HG02798 (cell line): Measurements from ENCODE around the gene ZNF438.
"Not testable (repeated sequence)": the region's sequence is repeated elsewhere in the genome, so short reads cannot be mapped to it uniquely, and the experiment has no call there.

ENCODE experiments used
- ATAC-seq: cut with Tn5 transposase; IDR thresholded peaks from one replicate; pipeline ENCODE4 v1.9.1; 2021; ENCODE audit warnings: mild to moderate bottlenecking; ENCODE audit not compliant: unreplicated experiment, poor library complexity

Gene ZNF438

DNA sequence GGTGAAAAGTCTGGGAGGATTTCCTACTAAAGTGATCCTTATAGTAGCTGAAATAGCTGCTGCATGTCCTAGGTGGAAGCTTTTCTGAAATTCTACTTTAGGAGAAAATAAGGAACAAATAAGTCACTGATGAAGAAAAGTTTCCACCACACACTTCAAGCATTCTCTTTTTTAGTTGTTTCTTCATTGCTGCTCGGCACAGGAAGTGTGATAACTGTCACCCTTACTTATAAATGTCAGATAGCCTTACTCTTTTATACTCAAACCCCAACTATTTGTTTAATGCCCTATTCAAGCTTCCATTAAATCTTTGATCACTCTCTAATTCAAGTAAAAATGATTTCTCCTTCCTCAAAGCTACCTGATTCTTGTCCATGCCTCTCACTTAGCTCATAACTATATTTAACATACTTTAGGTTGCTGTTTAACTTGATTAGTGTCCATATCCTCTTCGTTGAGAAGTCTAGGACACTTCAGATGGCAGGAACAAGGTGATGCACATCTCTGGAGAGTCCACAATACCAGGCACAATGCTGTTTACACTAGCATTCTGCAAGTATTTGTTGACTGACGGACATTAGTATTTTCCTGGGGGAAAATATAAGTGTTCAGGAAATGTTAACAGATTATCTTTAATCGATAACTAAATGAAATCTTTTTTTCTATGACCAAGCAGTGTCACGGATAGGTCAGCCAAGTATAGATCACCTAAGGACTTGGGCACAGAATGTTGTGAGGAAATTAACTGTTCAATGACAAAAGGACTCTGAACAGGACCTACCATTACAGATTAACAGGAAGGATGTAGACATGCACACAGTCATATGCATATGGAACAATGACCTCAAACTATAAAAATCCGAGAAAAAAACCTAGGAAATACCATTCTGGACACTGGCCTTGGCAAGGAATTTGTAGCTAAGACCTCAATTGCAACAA, 67.4 kb downstream of the ZNF438 start:
- ATAC-seq, result no peak

DNA sequence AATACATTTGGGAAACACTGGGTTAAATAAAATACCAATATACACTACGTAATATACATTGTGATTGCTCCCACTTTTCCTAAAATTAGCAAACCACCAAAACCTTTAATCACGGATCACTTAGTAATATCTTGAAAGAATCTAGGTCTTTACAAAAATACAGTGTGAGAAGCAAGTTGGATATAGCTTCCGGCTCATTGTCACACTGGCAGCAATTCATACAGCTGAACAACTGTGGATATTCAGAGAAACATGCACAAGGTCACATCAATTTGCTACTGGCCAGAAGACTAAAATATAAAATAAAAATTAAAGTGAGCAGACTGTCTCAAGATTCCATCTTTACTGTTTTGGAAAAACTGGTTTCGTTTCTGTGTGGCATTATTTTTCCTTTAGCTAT, 69.1 kb downstream of the ZNF438 start:
- ATAC-seq, result no peak

DNA sequence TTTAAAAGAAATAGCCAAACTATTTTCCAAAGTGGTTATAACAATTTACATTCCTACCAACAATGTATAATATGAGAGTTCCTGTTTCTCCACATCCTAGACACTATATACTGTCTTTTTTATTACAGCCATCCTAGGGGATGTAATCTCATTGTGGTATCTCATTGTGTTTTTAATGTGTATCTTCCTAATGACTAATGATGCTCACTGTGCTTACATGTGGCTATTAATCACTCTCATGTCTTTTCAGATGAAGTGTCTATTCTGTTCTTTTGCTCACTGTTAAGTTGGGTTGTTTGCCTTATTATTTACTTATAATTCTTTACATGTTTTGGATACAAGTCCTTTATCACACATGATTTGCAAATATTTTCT, 71.8 kb downstream of the ZNF438 start:
- ATAC-seq, result peak; percentile 12

DNA sequence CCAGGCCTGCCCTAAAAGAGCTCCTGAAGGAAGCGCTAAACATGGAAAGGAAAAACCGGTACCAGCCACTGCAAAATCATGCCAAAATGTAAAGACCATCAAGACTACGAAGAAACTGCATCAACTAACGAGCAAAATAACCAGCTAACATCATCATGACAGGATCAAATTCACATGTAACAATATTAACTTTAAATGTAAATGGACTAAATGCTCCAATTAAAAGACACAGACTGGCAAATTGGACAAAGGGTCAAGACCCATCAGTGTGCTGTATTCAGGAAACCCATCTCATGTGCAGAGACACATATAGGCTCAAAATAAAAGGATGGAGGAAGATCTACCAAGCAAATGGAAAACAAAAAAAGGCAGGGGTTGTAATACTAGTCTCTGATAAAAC, 82.4 kb downstream of the ZNF438 start:
- not testable (repeated sequence) for ATAC-seq

DNA sequence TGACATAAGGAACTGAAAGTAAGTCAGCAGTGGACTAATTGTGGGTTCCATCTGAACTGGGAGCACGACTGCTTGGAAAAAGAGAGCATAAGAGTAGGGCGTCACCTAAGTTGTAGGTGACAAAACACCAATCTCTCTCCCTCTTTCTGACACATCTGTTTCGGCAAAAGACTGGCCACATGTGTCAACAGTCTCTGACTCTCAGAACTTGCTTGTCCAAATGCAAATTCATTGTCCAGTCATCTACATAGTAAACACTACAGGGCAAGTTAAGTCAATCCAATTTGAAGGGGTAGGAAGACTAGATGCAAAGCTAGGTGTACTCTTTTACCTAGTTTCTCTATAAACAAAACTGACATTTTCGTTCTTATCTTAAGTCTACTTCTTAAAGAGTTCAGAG, 87.7 kb downstream of the ZNF438 start:
- ATAC-seq, result no peak

DNA sequence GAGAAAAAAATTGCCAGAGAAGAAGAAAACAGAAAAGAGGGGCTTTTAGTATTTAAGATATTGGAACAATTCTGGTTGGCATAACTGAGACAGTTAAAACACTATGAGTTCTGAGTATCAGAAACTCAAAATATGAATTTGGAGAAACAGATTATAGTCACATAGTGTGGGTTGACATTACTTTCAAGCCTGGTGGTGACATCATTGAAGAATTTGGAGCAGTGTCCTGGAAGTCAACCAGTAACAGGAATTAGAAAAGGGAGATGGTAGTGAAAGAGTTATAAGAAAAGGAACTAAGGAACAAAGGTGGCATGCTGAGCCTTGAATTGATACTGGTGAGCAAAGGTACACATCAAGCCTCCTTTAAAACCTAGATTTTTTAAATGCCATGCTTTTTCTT, 88.2 kb downstream of the ZNF438 start:
- ATAC-seq, result no peak

DNA sequence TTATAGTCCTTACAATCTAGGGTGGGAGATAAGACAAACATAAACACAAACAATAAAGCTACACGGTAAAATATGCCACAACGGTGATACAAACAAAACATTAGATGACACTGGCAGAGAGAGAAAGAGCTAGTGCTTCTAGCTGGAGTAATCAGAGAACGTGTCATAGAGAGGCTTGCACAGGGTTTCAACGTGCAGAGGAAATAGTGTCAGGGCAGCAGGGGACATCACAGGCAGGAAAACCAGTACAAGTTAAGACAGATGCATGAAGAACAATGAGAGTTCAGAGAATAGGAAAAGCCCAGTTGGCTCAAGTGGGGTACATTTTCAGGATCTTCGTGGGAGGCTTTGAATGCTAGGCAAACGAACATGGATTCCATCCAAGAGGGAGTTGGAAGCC, 91.4 kb downstream of the ZNF438 start:
- ATAC-seq, result no peak

DNA sequence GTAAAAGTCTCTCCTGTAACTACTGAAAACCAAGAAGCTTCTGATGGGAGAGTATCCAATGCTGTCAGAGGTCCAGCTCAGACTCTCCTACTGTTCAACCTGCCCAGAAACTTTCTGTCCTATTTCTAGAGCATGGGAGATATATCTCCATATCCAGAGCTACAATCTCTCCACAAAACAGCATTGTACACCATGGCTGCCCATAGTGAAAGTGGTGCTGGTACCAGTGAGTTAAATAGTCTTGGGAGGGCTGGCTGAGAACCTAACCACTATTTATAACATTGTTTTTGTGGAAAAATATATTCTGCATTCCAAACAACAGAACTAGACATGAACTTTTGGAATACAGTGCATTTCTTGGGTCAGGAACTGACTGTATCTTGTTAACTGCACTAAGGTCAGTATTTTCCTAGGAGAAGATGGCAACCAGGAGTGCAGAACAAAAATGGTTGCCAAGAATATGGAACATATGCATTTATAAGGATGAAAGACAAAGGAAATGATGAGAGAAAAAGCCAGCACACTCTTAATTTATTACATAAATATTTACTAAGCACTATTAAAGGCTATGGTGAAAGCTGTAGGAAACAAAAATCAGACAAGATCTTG, 91.9 kb downstream of the ZNF438 start:
- no peak for ATAC-seq

DNA sequence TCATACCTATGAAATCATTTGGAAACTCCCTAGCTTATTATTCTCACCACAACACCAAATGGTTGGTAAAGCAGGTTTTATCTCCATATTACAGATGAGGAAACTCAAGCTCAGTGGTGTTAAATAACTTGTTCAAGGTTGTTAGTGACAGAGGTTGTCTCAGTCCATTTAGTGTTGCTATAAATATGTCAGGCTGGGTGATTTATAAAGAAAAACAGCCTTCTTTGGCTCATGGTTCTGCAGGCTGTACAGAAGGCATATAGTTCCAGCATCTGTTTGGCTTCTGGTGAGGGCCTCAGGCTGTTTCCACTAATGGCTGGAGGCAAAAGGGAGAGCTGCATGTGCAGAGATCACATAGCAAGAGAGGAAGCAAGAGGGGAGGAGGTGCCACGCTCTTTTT, 96.6 kb downstream of the ZNF438 start:
- ATAC-seq, result no peak

DNA sequence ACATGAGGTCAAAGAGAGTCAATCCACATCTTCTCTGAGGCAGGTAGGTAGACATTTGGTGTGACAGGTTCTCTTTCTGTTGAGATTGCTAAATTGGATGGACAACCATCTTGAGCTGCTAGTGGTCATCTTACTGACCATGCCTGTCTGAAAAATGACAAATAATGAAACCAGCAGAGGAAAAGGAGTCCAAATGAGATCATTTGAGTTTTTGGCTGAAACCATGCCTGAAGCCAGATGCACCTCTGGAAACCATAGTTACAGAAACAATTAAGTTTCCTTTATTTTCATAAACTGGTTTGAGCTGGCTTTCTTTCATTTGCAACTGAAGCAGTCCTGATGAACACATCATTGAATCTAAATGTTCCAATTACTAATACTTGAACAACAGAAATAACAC, 100.6 kb downstream of the ZNF438 start:
- ATAC-seq, result no peak

DNA sequence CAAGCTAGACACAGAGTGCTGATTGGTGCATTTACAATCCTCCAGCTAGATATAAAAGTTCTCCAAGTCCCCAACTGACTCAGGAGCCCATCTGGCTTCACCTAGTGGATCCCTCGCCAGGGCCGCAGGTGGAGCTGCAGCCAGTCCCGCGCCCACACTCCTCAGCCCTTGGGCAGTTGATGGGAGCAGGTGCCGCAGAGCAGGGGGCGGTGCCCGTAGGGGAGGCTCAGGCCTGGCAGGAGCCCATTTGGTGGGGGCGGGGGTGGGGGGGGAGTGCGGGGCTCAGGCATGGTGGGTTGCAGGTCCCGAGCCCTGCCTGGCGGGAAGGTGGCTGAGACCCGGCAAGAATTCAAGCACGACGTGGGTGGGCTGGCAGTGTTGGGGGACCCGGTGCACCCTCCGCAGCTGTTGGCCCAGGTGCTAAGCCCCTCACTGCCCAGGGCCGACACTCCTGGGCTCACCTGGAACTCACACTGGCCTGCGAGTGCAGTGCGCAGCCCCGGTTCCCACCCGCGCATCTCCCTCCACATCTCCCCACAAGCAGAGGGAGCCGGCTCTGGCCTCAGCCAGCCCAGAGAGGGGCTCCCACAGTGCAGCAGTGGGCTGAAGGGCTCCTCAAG, 101.7 kb downstream of the ZNF438 start:
- no peak for ATAC-seq

DNA sequence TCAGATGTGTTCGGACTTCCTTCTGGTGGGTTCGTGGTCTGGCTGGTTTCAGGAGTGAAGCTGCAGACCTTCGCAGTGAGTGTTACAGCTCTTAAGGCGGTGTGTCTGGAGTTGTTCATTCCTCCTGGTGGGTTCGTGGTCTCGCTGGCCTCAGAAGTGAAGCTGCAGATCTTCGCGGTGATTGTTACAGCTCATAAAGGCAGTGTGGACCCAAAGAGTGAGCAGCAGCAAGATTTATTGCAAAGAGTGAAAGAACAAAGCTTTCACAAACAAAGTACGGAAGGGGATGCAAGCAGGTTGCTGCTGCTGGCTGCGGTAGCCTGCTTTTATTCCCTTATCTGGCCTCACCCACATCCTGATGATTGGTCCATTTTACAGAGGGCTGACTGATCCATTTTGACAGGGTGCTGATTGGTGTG, 102.3 kb downstream of the ZNF438 start:
- not testable (repeated sequence) for ATAC-seq

DNA sequence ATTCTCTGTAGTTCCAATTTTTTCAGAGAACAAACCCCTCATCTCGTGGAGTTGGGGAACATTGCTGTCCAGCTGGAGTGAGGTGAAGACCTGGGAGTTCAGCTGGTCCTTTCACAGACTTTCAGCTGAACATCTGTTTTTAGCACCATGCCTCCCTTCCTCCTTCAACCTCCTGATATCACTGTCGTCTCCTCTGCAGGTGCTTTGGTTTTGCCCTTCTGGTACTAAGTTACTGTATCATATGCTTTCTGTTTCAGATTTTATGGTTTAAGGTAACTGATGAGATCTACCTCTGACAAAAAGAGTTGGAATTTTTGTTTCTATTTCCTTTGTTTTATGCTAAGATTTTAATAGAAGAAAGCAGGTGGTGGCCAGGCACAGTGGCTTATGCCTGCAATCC, 102.9 kb downstream of the ZNF438 start:
- peak; percentile 85 for ATAC-seq

DNA sequence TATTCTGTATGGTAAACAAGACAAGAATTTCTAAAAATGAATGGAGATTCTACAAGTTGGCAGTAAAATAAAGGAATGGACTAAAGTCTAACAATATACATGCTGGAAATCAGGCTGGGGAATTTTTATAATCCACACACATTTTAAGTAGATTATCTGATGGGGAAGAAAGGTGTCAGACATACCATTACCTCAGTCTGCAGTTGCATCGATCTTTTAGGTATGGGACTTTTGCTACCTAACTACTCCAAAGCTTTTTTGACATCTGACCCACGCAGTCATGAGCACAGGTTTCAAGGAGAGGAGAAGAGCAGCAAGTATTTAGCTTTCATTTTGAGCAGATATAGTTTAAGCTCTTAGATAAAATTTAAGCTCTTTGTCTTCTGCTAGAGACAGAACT, 113.0 kb downstream of the ZNF438 start:
- no peak for ATAC-seq

DNA sequence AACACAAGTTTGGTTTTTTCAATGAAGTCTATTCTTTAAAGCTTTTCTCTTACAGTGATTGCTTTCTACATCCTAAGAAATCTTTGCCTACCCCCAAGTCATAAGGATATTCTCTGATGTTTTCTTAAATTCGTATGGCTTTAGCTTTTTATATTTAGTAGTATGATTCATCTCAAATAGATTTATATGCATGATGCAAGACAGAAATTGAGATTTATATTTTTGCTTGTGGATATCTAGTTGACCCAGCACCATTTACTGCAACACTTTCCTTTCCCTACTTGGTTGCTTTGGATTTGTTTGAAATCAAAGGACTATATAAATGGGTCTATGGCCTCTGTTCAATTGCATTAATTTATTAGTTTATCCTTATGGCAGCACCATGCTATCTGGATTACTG, 113.9 kb downstream of the ZNF438 start:
- ATAC-seq, result no peak

DNA sequence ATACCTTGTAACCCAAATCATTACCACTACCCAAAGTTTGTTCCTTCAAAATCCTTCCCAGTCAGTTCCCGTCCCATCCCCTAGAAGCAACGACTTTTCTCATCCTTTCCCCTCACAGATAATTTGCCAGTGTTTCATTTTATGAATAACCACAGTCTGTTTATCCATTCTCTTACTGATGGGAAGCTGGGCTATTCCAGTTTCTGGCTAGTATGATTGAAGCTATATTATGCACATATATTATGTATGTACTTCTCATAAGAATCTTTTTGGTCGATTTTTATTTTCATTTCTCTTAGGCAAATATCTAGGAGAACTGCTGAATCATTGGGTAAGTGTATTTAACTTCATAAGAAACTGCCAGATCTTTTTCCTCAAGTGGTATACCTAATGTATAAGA, 114.6 kb downstream of the ZNF438 start:
- no peak for ATAC-seq

DNA sequence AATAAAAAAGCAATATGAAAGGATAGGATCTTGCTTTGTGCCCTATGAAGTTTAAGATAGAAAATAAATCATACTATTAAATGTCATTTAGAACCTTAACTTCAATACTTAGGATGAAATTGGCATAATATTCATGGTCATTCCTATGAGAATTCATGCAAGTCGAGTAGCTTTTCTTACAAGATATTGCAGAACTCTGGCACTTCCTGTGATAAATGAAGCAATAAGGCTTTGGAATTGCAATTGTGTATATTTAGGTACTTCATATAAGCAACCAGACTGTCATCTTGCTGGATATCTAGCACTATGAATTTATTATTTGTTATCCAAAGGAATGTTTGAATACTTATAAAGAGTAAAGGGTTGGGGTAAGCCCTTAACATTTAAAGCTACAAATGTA, 116.5 kb downstream of the ZNF438 start:
- ATAC-seq, result no peak

DNA sequence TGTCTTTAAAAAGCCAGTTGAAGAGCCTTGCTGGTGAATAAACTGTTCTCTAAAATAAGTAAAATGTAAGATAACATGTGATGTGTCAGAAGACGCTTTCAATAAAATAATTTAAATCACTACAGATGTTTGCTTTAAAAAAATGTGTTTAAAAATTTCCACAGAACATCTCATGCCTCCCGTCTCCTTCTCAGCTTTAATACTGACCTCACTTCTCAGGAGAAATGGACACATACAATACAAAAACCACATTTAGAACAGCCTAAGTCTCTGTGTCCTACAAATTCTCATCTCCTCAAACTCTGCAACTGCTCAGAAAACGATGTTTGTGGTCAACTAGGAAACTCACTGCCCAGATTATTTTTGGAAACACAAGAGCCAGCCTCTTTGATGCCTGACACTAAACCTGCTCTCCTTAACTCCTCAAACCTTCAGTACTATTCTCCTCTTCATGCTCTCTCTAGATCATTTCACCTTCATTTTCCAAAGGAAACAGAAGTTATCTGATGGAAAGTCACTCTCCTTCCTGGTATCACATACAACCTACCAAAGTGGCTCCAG, 120.3 kb downstream of the ZNF438 start:
- ATAC-seq, result no peak

DNA sequence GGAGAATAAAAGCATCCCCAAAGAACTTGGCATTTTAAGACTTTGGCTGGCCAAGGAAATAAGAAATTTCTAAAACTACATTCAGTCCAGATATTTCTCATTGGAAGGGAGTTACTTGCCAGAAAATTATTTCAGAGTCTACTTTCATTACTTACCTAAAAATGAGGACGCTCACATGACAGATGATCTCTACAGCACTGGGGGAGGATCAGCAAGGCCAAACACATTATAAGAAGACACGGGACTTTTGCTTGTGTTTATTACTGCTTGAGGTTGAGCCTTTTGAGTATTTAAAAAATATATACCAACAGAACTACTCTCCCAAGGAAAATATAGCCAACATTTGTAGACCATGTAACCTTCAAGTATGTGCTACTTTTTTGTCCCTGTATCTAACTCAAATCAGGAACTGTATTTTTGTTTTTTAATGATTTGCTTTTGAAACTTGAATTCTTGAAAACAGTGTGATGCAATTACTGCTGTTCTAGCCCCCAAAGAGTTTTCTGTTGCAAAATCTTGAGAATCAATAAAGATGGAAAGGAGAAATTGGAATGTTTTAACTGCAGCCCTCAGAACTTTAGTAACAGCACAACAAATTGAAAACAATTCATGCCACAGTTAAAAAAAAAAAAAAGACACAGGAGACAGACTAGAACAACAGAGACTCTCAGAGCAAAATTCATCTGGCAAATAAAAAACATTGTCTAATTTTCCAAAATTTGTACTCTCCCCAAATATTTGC, 128.1 kb downstream of the ZNF438 start:
- ATAC-seq, result no peak

DNA sequence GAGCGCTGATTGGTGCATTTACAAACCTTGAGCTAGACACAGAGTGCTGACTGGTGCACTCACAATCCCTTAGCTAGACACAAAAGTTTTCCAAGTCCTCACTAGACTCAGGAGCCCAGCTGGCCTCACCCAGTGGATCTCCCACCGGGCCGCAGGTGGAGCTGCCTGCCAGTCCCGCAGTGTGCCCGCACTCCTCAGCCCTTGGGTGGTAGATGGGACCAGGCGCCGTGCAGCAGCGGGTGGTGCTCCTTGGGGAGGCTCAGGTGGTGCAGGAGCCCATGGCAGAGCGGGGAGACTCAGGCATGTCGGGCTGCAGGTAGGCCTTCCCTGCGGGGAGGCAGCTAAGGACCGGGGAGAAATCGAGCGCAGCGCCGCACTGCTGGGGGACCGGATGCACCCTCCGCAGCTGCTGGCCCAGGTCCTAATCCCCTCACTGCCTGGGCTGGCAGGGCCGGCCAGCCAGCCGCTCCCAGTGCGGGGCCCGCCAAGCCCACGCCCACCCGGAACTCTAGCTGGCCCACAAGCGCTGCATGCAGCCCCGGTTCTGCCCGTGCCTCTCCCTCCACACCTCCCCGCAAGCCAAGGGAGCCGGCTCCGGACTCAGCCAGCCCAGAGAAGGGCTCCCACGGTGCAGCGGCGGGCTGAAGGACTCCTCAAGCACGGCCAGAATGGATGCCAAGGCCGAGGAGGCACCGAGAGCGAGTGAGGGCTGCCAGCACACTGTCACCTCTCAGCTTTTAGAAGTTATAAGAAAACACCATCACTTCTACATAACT, 128.9 kb downstream of the ZNF438 start:
- ATAC-seq, result no peak
